ENCODE results near the gene RBMS1.
"Not testable (repeated sequence)": the region's sequence is repeated elsewhere in the genome, so short reads cannot be mapped to it uniquely, and the experiment has no call there.

Gene RBMS1

DNA sequence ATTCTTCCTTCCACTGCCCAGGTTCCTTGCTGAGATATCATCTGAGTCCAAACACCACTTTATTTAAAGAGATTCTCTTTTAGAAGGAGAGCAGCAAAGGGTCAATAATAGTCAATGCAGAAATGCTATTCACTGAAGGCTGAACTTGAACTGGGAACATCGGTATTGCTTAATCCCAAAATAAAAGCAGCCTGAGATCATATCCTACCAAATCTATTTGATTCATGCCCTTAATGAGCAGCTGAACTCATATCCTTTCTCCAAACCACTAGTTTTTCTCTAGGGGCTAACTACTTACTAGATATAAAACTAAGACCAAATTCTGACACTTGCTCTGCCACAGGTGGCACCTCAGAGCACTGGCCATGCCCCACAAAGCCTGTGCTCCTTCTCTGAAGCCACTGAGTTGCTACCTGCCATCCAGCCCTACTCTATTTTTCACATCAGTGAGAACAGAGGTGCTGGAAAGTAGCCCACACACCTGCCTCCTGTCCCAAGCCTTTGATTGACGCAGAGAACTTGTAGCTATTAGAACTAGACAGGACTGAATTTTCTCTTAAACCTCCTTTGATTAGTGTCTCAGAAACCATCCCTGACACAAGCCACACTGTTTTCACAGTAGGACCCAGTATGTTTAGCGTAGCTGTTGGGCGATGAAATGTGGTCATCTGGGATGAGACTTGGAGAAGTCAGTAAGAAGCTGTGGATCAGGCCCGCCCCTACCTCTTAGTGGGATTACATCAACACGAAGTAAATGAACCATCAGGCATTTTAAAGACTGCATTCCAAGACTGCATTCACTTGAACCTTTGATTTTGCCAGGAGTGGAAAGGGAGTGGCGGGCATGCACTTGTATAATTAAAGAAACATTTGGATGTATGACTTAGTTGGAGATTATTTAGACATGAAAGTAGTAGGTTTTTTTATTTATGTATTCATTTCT, 124.3 kb downstream of the RBMS1 start:
- no peak for DNase-seq (ENCODE audit: low read depth in 1 of 2, low spot score in 1 of 2)
- H3K4me3 ChIP-seq (replicated peaks; ENCODE audit: insufficient read depth, low read length): no peak overlapping the region
- TF ChIP-seq POLR2AphosphoS5 (IDR thresholded peaks at IDR 0.05; ENCODE audit: low read depth) (no peak), SPI1 (IDR thresholded peaks at IDR 0.05; ENCODE audit: borderline replicate concordance, low read depth) (no peak), CTCF (IDR thresholded peaks at IDR 0.05; ENCODE audit: insufficient read depth, low read length) (no peak)
- TF ChIP-seq, protein P1, sequence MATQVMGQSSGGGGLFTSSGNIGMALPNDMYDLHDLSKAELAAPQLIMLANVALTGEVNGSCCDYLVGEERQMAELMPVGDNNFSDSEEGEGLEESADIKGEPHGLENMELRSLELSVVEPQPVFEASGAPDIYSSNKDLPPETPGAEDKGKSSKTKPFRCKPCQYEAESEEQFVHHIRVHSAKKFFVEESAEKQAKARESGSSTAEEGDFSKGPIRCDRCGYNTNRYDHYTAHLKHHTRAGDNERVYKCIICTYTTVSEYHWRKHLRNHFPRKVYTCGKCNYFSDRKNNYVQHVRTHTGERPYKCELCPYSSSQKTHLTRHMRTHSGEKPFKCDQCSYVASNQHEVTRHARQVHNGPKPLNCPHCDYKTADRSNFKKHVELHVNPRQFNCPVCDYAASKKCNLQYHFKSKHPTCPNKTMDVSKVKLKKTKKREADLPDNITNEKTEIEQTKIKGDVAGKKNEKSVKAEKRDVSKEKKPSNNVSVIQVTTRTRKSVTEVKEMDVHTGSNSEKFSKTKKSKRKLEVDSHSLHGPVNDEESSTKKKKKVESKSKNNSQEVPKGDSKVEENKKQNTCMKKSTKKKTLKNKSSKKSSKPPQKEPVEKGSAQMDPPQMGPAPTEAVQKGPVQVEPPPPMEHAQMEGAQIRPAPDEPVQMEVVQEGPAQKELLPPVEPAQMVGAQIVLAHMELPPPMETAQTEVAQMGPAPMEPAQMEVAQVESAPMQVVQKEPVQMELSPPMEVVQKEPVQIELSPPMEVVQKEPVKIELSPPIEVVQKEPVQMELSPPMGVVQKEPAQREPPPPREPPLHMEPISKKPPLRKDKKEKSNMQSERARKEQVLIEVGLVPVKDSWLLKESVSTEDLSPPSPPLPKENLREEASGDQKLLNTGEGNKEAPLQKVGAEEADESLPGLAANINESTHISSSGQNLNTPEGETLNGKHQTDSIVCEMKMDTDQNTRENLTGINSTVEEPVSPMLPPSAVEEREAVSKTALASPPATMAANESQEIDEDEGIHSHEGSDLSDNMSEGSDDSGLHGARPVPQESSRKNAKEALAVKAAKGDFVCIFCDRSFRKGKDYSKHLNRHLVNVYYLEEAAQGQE (IDR thresholded peaks at IDR 0.05; ENCODE audit: insufficient replicate concordance, low read depth): no peak
- no peaks in the 10 kb centered on the region for H3K27me3 ChIP-seq (ENCODE audit: insufficient read depth, poor library complexity, severe bottlenecking)
- H3K27ac ChIP-seq (replicated peaks): no peak overlapping the region

GRCh38 chr2:160367887-160368286, 125.7 kb downstream of the RBMS1 start:
- Histone ChIP-seq H3K27me3 (ENCODE audit: insufficient read depth, poor library complexity, severe bottlenecking) (no peaks in the 10 kb centered on the region), H3K4me3 (replicated peaks; ENCODE audit: insufficient read depth, low read length) (no peak overlapping the region), H3K27ac (replicated peaks) (no peak overlapping the region)
- peak in 1 of 2 experiments; percentile 71 for DNase-seq (ENCODE audit: low read depth in 1 of 2, low spot score in 1 of 2)
- TF ChIP-seq POLR2AphosphoS5 (IDR thresholded peaks at IDR 0.05; ENCODE audit: low read depth): no peak
- TF ChIP-seq CTCF (IDR thresholded peaks at IDR 0.05; ENCODE audit: insufficient read depth, low read length): no peak
- no peak for TF ChIP-seq SPI1 (IDR thresholded peaks at IDR 0.05; ENCODE audit: borderline replicate concordance, low read depth)
- TF ChIP-seq, protein P1 (IDR thresholded peaks at IDR 0.05; ENCODE audit: insufficient replicate concordance, low read depth): no peak
- no peak for TF ChIP-seq GABPA (IDR thresholded peaks at IDR 0.05; ENCODE audit: low read depth)

DNA sequence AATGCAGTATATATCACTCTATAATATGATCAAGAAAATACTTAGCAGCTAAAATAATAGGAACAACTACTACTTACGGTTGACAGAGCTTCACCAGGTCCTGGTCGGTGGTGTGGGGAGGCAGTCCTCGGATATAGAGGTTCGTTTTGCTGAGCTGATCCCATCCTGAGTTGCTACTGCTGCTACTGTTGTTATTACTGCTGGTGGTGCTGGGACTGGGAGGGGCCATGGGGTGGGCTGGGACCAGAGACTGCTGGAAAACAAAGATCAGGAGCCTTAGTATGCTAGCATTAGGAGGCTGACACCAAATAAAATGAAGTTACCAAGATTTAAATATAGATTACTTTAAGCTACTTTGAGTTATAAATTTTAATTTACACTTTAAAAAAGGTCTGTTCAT, 126.5 kb downstream of the RBMS1 start:
- H3K27me3 ChIP-seq (ENCODE audit: insufficient read depth, poor library complexity, severe bottlenecking); H3K4me3 ChIP-seq (replicated peaks; ENCODE audit: insufficient read depth, low read length); H3K27ac ChIP-seq (replicated peaks); DNase-seq (ENCODE audit: low read depth in 1 of 2, low spot score in 1 of 2): not testable (repeated sequence)

GRCh38 chr2:160366474-160366873, 127.1 kb downstream of the RBMS1 start:
- H3K27me3 ChIP-seq (ENCODE audit: insufficient read depth, poor library complexity, severe bottlenecking): no peaks in the 10 kb centered on the region
- no peak overlapping the region for H3K27ac ChIP-seq (replicated peaks)
- H3K4me3 ChIP-seq (replicated peaks; ENCODE audit: insufficient read depth, low read length): no peak overlapping the region
- no peak for DNase-seq (ENCODE audit: low read depth in 1 of 2, low spot score in 1 of 2)
- TF ChIP-seq, protein P1 (IDR thresholded peaks at IDR 0.05; ENCODE audit: insufficient replicate concordance, low read depth): no peak
- TF ChIP-seq CTCF (IDR thresholded peaks at IDR 0.05; ENCODE audit: insufficient read depth, low read length) (no peak), POLR2AphosphoS5 (IDR thresholded peaks at IDR 0.05; ENCODE audit: low read depth) (no peak), GABPA (IDR thresholded peaks at IDR 0.05; ENCODE audit: low read depth) (no peak), SPI1 (IDR thresholded peaks at IDR 0.05; ENCODE audit: borderline replicate concordance, low read depth) (no peak)

Measured in HL-60 (cell line).